ENCODE data around the gene FUOM. TPM values are rescaled to one million over a fixed set of nuclear protein-coding genes. Genes with fewer than 3 reads are reported as not detected.

Gene FUOM
- total and polyA plus RNA-seq, 9 of the 15 experiments (the other 6 are each of a cell fraction or from before 2014, with no cell fraction given) = 1.8 to 96.1 (median 27.0) TPM

DNA sequence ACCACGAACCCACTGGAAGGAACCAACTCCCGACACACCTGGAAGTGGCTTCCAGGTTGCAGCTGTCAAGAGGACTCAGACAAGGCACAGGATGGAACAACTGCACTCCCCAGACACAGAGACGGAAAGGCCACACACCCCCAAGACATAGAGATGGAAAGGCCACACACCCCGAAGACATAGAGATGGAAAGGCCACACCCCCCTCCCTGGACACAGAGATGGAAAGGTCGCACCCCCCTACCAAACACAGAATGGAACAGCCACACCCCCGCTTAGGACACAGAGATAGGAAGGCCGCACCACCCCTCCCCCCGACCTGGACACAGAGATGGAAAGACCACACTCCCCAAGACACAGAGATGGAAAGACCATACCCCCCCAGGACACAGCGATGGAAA lies 41.6 kb downstream of the FUOM start:
- 62% methylated on average over 5 of the region's 9 CpGs for WGBS (ENCODE audit: insufficient coverage, low coverage, missing lambda C conversion rate)
- H3K79me2 ChIP-seq (ENCODE audit: control insufficient read depth, insufficient read depth, low read length) = no peaks in the 10 kb centered on the region
- H2AFZ ChIP-seq (ENCODE audit: low read depth, low read length) = no peak overlapping the region
- CTCF ChIA-PET (ENCODE audit: low intra/inter-chr PET ratio) = no interaction called here
- intact Hi-C loops (cut with micrococcal nuclease) = no loop called here
- H3K4me3 ChIP-seq = no peak overlapping the region
- in situ Hi-C loops (cut with MboI) = no loop called here
- no peaks in the 10 kb centered on the region for H3K9me1 ChIP-seq (ENCODE audit: control insufficient read depth, insufficient read depth, low read length)
- no peak overlapping the region; the same call in 1 of the 2 replicates for H3K4me2 ChIP-seq (ENCODE audit: insufficient read depth, low read length)
- no peak overlapping the region for H3K9ac ChIP-seq (ENCODE audit: insufficient read depth in 1 of 2, low read depth in 2 of 2, low read length in 2 of 2)
- H3K4me1 ChIP-seq (replicated peaks in 1 of 2; ENCODE audit: control insufficient read depth in 2 of 2, insufficient read depth in 2 of 2, low read length in 2 of 2) = peaks cover 0 to 32% of the 10 kb centered on the region in 2 experiments; a peak in 4 of 5 replicates
- H3K36me3 ChIP-seq (ENCODE audit: control insufficient read depth, insufficient read depth, low read length) = peaks cover 19% of the 10 kb centered on the region; the same call in 2 of the 3 replicates
- BruUV-seq (replicated peaks) = no TSS peak
- DNase-seq (ENCODE audit: extremely low read depth in 1 of 4, low spot score in 3 of 4) (peak in 2 of 4 experiments; percentile 38 to 42), ATAC-seq (no peak), FAIRE-seq (no peak)
- POLR2A ChIA-PET = interaction anchor here (0.6 kb wide), 1 partner anchor 8 kb away, joined by 3 read pairs; no protein-coding TSS in a partner anchor
- H3K27ac ChIP-seq (ENCODE audit: extremely low read depth, low read depth, low read length) = no peak overlapping the region
- no peaks in the 10 kb centered on the region for H4K20me1 ChIP-seq (replicated peaks; ENCODE audit: control insufficient read depth, insufficient read depth, low read length)
- H3K9me3 ChIP-seq (replicated peaks; ENCODE audit: control insufficient read depth, insufficient read depth, low read depth, low read length) = no peaks in the 10 kb centered on the region
- H3K27me3 ChIP-seq (ENCODE audit: control insufficient read depth in 2 of 2, insufficient read depth in 2 of 2, low read length in 2 of 2) = no peaks in the 10 kb centered on the region
- no peak for TF ChIP-seq DPF2 (IDR thresholded peaks at IDR 0.05)
- TF ChIP-seq JUND (IDR thresholded peaks at IDR 0.05; ENCODE audit: borderline replicate concordance, low read depth, low read length) = 0 out of 2 replicates have a peak, but pooled peaks have one; percentile 30
- TF ChIP-seq JUND (tag; IDR thresholded peaks at IDR 0.05; ENCODE audit: borderline replicate concordance, low read depth, low read length) = no peak
- peak; percentile 73 for TF ChIP-seq ATF7 (IDR thresholded peaks at IDR 0.05)
- no peak for TF ChIP-seq MIER1 (IDR thresholded peaks at IDR 0.05; ENCODE audit: low read depth)
- TF ChIP-seq, protein P1, sequence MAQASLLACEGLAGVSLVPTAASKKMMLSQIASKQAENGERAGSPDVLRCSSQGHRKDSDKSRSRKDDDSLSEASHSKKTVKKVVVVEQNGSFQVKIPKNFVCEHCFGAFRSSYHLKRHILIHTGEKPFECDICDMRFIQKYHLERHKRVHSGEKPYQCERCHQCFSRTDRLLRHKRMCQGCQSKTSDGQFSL (CRISPR knock-in tag; IDR thresholded peaks at IDR 0.05) = peak; percentile 30; the same call in 1 of the 2 replicates
- TF ChIP-seq, protein P1 (tag; IDR thresholded peaks at IDR 0.05) = no peak
- TF ChIP-seq EGR1 (conservative IDR thresholded peaks at IDR 0.05) = peak; percentile 54
- no peak for TF ChIP-seq SP2 (IDR thresholded peaks at IDR 0.05; ENCODE audit: extremely low read depth, low read depth, low read length, poor library complexity, severe bottlenecking)
- TF ChIP-seq ZNF586 (CRISPR knock-in tag; conservative IDR thresholded peaks at IDR 0.05) = no peak
- TF ChIP-seq TOE1 (IDR thresholded peaks at IDR 0.05; ENCODE audit: borderline replicate concordance) = no peak
- no peak for TF ChIP-seq TOE1 (CRISPR knock-in tag; IDR thresholded peaks at IDR 0.05; ENCODE audit: borderline replicate concordance, low read depth)
- peak; percentile 73 for TF ChIP-seq TCF7L2 (IDR thresholded peaks at IDR 0.05; ENCODE audit: low read depth, low read length)
- TF ChIP-seq, protein P2, sequence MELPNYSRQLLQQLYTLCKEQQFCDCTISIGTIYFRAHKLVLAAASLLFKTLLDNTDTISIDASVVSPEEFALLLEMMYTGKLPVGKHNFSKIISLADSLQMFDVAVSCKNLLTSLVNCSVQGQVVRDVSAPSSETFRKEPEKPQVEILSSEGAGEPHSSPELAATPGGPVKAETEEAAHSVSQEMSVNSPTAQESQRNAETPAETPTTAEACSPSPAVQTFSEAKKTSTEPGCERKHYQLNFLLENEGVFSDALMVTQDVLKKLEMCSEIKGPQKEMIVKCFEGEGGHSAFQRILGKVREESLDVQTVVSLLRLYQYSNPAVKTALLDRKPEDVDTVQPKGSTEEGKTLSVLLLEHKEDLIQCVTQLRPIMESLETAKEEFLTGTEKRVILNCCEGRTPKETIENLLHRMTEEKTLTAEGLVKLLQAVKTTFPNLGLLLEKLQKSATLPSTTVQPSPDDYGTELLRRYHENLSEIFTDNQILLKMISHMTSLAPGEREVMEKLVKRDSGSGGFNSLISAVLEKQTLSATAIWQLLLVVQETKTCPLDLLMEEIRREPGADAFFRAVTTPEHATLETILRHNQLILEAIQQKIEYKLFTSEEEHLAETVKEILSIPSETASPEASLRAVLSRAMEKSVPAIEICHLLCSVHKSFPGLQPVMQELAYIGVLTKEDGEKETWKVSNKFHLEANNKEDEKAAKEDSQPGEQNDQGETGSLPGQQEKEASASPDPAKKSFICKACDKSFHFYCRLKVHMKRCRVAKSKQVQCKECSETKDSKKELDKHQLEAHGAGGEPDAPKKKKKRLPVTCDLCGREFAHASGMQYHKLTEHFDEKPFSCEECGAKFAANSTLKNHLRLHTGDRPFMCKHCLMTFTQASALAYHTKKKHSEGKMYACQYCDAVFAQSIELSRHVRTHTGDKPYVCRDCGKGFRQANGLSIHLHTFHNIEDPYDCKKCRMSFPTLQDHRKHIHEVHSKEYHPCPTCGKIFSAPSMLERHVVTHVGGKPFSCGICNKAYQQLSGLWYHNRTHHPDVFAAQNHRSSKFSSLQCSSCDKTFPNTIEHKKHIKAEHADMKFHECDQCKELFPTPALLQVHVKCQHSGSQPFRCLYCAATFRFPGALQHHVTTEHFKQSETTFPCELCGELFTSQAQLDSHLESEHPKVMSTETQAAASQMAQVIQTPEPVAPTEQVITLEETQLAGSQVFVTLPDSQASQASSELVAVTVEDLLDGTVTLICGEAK (IDR thresholded peaks at IDR 0.05) = no peak
- TF ChIP-seq, protein P2 (CRISPR knock-in tag; IDR thresholded peaks at IDR 0.05) = no peak

All from K562 (cell line).